Measurements from ENCODE around the gene WFS1.
A peak's percentile ranks its signal among the peaks of the same experiment; 100 is the strongest.

Gene WFS1

DNA sequence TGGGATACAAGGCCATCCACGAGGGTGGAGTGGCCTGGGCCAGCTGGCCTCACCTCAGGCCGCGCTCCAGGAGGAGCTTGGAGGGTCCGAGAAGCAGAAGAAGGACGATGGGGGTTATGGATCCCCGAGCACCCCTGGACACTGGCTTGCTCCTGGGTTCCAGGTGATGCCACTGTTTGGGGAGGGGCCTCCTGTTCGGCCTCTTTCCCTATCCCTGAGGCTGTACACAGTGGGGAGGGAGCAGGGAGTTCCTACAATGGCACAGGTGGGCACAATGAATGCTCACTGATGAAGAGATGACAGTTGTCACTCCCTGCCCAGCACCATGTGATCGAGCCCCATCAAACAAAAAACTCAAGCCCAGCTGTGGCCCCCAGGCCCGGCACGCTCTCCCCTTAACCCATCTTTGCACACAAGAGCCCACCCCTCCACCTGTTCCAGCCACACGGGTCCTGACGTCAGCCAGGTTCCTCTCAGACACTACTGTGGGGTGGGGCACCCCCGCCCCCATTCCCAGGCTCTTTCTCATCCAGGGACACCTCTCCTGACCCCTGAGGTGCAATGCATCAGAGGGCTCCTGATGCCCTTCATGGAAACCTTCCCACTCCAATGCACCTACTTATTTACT, 70.3 kb downstream of the WFS1 start:
- DNase-seq (ENCODE audit: low spot score): no peak

DNA sequence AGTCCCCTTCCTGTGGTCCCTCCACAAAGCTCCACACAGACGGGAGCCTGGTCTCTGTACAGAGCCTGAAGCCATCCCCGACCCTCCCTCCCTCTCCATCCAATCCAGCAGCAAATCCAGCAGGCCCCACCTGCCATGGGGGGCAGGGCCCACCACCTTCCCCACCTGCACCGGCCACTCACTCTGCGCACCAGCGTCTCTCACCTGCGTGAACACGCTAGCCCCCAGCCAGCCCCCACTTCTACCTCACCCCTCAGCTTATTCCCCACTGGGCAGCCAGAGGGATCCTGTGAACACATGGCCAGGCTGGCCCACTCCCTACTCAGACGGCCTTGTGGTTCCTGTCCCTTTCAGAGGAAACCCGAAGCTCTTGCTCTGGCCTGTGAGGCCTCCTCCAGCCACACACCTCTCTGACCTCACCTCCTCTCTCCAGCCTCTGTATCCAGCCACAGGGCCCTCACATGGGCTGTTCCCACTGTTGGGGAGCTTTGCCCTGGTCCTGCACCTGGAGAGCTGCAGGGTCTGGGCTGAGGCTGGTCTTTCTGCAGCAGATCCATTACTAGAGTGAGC, 70.9 kb downstream of the WFS1 start:
- DNase-seq (ENCODE audit: low spot score): no peak

DNA sequence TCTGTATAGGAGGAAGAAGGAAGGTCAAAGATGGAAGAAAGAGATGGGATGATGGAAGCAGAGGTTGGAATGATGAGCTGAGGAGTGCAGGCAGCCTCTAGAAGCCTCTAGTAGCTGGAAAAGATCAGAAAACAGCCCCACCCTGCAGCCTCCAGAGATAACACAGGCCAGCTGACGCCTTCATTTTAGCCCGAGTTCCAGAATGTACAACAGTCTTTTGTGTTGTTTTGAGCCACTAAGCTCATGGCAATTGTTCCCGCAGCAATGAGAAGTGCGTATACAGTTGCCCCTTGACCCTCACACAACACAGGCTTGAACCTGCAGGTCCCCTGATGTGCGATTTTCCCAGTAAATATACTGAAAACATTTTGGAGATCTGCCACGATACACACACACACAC, 72.0 kb downstream of the WFS1 start:
- DNase-seq (ENCODE audit: low spot score): no peak

DNA sequence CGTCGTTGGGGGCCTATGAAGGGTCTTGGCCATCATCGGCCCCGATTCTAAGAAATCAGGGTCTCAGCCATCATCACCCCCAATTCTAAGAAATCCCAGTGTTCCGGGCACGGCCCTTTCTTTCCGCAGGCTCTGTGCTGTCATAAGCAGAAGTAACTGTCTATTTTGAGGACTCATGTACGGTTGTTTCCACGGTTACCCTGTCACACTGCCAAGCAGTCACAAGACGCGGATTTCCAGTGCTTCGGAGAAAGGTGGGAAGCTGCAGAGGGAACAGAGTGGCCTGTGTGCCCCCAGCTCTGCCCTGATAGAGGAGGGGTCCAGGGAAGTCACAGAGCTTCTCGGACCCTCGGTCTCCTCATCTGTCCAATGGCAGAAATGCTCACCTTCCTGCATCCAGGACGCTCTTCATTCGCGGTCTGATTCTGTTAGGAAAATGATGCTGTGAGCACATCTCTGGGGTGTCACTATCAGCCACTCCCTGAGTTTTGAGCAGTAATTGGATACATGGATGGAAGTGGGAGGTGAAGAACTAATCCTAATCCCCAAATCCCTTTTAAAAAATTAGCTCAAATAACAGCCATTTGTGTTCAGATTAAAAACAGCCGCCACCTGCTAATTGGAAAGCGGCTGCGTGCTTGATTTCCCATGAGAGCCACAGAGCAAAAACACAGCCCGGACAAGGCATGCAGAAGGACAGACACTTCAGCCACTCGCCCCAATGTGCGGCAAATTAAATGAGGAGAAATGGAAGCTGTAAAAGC, 73.1 kb downstream of the WFS1 start:
- no peak for DNase-seq (ENCODE audit: low spot score)

DNA sequence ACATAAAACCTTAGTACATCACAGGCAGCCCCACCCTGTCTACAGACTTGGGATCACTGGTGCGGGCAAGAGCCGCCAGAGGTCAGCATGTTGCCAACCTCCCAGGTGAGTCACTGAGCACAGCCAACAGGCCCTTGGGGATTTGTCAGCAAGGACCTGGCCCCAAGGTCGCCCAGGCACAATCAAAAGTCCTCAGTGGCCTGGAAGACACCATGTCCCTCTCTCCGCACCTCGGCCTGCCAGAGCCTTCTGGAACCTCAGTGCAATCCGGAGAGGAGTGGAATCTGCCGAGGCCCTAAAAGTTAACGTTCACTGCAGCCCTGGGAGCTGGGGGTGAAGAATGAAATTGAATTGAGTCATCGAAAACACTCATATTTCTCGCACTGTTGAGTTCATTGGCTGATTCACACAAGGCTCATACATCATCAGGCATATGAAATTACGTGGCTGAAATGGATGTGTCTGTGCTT, 74.3 kb downstream of the WFS1 start:
- DNase-seq (ENCODE audit: low spot score): peak; percentile 62

DNA sequence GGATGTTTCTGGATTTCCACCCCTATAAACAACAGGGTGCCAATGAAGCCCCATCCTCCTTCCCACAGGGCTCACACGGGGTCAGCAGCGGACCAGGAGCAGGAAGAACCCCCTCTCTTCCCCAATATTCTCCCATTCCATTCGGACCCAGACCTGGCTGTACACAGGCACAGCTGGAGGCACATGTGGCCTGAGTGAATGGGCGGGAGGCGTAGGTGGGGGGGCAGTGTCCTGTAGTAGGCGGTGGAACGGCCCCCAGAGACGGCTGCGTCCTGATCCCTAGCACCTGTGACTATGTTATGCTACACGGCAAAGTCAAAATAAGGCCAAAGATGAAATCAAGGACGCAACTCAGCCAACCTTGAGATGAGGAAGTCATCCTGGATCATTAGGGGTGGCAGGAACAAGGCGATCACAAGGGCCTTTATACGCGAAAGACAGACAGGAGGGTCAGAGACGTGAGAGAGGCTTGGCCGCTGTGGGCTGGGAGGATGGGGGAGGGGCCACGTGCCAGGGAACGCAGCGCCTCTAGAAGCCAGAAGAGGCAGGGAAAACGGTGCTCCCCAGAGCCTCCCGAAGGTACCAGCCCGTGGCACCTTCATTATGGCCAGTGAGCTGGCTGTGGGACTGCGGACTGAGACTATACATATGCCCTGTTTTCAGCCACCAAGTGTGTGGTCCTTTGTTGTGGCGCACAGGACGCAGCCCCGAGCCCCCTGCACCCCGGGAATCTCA, 75.6 kb downstream of the WFS1 start:
- DNase-seq (ENCODE audit: low spot score): no peak

DNA sequence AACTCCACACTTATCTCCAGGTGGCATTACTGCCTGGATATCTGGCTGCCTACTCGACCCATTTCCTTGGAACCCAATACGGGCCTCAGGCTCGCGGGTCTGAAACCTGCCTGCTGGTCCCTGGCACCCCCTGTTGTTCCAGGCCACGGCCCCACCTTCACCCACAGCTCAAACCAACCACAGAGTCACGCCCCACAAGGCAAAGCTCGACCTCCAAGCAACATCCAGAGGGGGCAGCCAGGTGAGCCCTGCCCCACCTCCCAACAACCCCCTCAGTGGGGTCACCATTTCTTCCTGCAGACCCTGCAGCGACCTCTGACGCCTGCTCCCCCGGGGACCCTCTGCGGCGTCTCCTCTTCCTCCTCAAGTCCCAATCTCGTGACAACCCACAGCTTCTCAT, 76.2 kb downstream of the WFS1 start:
- DNase-seq (ENCODE audit: low spot score): no peak

DNA sequence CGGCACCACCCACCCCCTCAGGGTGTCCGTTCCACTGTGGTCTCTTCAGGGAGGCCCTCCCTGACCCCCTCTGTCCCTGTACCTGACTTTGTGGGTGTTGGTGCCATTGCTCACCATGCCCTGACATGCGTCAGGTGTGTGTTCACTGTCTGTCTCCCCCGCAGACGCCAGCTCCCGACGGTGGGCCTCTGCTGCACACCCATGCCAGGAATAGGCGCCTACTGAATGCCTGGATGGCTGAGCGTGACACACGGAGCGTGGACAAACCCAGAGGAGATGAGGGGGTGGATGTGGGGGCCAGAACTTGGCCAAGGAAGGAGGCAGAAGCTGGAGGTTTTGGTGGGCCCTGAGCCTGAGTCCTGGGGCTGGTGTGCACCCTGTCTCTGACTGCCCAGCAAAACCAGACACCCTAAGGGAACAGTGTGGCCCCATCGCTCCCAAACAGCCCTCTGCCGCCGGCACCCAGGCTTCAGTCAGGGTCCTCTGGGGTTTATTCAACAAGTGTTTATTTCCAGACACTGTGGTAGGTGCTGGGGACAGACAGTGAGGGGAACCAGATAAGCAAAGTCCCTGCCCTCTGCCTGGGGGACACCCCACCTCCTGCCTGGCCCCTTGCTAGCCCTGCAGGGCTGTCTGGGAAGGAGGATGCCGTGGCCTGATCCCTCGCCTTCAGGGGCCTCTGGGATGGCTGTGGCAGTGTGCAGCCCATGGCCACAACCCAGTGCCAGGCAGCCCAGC, 76.9 kb downstream of the WFS1 start:
- no peak for DNase-seq (ENCODE audit: low spot score)

DNA sequence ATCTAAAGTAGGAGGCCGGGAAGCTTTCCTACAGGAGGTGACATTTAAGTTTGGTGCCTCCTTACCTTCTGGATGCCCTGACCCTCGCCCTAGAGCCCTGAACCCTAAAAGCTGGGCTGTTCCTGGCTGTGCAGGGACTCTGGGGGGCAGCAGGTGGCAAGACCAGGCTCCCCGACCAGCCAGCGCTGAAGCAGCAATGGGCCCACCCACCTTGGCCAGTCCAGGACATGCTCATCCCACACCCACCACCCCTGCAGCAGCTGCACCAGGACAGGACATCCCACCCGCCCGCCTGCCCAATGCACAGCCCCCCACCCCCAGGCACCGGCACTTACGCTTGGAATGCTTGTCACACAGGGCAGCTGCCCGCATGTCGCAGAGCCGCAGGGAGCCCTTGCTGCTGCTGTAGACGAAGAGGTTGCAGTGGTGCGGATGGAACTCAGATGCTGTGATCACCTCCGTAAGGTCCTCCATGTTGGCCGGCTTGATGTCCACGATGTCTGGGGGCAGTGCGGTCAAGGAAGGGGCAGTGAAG, 77.9 kb downstream of the WFS1 start:
- no peak for DNase-seq (ENCODE audit: low spot score)

DNA sequence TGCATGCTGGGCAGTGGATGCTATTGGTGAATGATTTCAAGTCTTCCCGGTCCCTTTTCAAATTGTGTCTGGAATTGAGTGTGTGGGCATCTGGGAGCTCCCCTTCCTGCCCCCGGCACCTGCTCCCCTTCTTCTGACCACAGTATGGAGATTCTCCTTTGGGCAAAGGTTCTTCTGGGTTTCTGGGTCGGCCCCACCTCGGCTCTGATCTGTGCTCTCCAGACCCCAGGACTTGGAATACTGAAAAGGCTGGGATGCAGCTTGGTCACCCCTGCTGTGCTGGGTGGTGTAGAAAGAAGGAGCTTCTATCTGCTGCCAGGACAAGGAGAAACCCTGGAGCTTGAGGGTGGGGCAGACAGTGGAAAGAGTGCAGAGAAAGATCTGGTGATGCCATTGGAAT, 78.8 kb downstream of the WFS1 start:
- no peak for DNase-seq (ENCODE audit: low spot score)

DNA sequence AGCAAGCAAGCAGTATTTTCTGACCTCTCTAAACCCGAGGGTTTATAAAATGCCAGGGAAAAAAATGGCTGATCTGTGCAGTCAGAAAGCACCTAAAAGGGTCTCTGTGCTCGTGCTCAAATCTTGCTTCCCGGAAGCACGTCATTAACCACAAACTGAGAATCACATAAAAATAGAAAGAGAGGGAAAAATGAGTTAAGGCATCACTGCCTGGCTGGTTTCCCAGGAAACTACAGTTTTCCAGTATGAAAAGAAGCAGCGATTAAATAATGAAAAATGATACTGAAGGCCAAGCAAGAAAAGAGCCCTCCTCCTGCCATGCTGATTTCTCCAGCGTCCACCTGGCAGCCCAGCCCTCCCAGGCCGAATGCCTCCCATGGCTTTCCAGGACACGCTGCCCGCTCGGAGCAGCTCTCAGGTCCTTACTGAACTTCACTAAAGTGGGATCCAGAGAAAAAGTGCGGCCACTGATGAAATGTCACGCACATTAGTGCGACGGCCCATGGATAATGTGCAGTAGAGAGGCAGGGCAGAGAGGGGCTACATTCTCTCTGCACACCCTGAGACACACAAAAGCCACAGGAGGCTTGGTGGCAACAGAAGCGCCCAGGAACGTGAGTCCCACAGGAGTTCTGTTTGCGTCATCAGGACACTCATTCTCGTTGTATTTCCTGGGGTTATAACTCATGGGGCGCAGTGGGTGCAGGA, 80.4 kb downstream of the WFS1 start:
- DNase-seq (ENCODE audit: low spot score): no peak

DNA sequence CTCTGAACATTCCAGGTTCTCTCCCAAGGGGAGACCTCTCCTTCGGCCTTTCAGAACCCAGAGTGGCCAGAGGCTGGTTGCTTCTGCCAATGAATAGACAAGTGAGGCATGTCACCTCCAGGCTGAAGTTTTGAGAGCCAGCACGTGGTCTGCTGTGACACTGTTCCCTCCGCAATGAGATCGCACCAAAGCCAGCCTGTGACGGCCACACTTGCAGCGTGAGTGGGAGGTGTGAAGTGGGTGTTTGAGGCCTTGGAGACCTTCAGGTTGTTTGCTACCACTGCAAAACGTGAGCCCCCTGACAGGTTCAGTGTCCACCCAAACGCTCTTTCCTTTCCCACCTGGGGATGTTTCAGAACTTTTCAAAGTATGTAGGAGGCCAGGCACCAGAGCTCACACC, 81.0 kb downstream of the WFS1 start:
- no peak for DNase-seq (ENCODE audit: low spot score)

DNA sequence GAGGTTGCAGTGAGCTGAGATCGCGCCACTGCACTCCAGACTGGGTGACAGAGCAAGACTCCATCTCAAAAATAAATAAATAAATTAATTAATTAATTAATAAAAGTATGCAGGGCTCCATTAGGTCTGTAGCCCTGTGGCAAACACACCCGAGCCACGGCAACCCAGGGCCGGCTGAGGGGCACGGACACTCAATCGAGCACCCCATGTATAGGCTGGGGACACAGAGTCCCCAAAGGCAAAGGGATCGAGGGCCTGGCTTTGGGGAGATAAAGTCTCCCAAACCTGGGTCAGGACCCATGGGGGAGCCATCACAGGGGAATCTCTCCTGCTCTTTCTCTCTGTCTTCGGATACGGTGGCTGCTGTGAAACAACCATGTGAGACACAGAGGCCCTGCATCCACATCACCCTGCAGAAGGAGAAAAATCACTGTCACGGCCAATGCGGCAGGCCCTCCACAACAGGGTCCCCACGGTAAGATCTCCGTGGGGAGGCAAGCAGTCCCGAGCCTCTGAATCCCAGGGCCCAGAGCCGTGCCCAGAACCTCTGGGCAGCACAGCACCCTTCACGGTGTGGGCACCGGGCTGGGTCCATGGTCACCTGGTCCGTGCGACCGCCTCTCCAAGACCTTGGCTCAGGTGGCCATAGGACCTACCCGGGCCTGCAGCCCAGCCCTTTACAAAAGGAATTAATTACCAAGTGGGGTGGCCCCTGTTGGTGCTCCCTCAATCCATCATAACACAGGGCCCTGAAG, 81.8 kb downstream of the WFS1 start:
- no peak for DNase-seq (ENCODE audit: low spot score)

DNA sequence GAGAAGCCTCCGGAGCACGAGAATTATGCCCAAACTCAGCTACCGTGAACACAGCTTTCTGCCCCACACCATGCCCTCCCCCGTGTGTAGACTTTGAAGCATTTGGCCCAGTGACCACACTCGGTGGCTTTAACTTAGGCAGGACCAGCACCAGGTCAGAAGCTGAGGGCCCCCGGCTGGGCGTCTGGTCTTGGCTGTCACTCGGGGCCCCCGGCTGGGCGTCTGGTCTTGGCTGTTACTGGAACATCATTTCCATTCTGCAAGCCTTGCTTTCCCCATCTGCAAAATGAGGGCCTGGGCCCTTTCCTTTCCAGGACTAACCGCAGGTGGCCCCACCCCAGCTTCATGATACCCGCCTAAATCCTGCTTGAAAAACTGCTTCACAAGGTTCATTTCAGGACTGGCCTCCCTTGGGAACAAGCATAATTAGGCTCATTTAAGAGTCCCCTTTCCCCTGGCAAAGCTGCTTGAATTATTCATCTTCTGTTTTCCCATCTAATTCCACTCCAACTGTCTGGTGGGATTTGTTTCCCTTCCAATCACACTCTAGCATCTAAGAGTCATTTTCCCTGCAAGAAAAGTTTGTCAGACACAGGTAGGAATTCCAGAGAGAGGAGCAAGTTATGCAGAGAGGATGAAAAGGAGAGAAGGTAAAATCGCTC, 82.5 kb downstream of the WFS1 start:
- DNase-seq (ENCODE audit: low spot score): no peak

All from HuH-7 (cell line).